Adrenal gland (tissue), 12 donors: ENCODE measurements around the gene SPATS2. TPM values are rescaled to one million over a fixed set of nuclear protein-coding genes. Genes with fewer than 3 reads are reported as not detected.

Experiments used
- DNase-seq, 7 donors: peaks; one replicate each; pipeline ENCODE4 v3.0.0-alpha.2; 2019 to 2020
- H3K27ac ChIP-seq, 5 donors: fragments of 200-600 bp; sonication (generic) in 4 of 5; 1 replicate in 3 of 5; 2 replicates in 2 of 5; pipeline versions ENCODE4 v1.5.1 to v1.8.0; 2016 to 2020; ENCODE audit warnings: mild to moderate bottlenecking in 1 of 5
- H3K27me3 ChIP-seq: fragments of 200-600 bp; 2 replicates; pipeline ENCODE4 v1.8.0; 2021
- H3K36me3 ChIP-seq, 2 donors: fragments of 200-600 bp; replicated peaks in 1 of 2; 1 replicate in 1 of 2; 2 replicates in 1 of 2; pipeline versions ENCODE4 v1.5.1 to v1.8.0; 2018 to 2022
- H3K4me1 ChIP-seq, 2 donors: fragments of 200-600 bp; replicated peaks in 1 of 2; 1 replicate in 1 of 2; 2 replicates in 1 of 2; pipeline versions ENCODE4 v1.5.1 to v1.8.0; 2018 to 2021
- H3K4me3 ChIP-seq, 4 donors: fragments of 200-600 bp; sonication (generic) in 3 of 4; one replicate each; pipeline ENCODE4 v1.5.1; 2016 to 2018
- H3K9me3 ChIP-seq, 3 donors: fragments of 200-600 bp; sonication (generic) in 1 of 3; replicated peaks in 1 of 3; 1 replicate in 2 of 3; 2 replicates in 1 of 3; pipeline versions ENCODE4 v1.5.1 to v1.8.0; 2016 to 2021
- CTCF ChIP-seq, 6 experiments: fragments of 450-650 bp in 4 of 6; fragments of 200-600 bp in 2 of 6; sonication (generic) in 1 of 6; IDR thresholded peaks; 1 replicate in 5 of 6; 2 replicates in 1 of 6; pipeline versions ENCODE4 v1.5.1 to v1.8.0; 2016 to 2021; ENCODE audit warnings: antibody characterized with exemption in 6 of 6, mild to moderate bottlenecking in 2 of 6, moderate library complexity in 1 of 6
- POLR2A ChIP-seq, 2 donors: fragments of 450-650 bp; IDR thresholded peaks; one replicate each; pipeline ENCODE4 v1.6.1; 2017; ENCODE audit warnings: antibody characterized with exemption in 2 of 2, mild to moderate bottlenecking in 2 of 2, moderate library complexity in 1 of 2
- WGBS, 4 donors: extraction: QIAGEN DNeasy Blood & Tissue Kit in 2 of 4; methylation state at CpG; one replicate each; pipeline versions ENCODE4 v1.1.5 to v1.1.7; 2013 to 2017; 5-methylcytosine and 5-hydroxymethylcytosine counted together
- intact Hi-C, 2 donors: fragments of 100-400 bp; cut with DNase I; formaldehyde crosslinking; loops; one replicate each; pipeline versions ENCODE4 v1.14.1 to v1.15.0; 2022 to 2023
- polyA plus RNA-seq, 3 donors: library from polyadenylated mRNA; stranded (reverse); fragments of 200-250 nt in 2 of 3; fragments of 350-450 nt in 1 of 3; fragmentation: Illumina TruSeq in 1 of 3; extraction: RNeasy Lipid Tissue Mini Kit (QIAGEN cat#74804) in 1 of 3; gene quantifications; one replicate each; pipeline ENCODE4 v1.2.3, GENCODE V29; 2013 to 2014
- total RNA-seq, 9 donors: library from RNA; depleted of rRNA in 4 of 9; stranded (reverse); fragments of >200 nt in 4 of 9; fragments of 120-200 nt in 1 of 9; fragmentation: NEBNext Ultra II Directional in 1 of 9; extraction: Animal tissue kit (Norgen Biotek cat#: 25700) in 1 of 9; gene quantifications; one replicate each; pipeline versions ENCODE4 v1.1.0 to v1.2.4, GENCODE V29; 2013 to 2023
- donor health status: healthy with polysubstance abuse.
- donor health status: Bipolar disorder and iron deficiency.
- donor health status: DM: yes; HTN: yes; CAD: no.
- donor health status: DM: no; HTN: no; CAD: no.
- donor health status: DM: no; HTN: no; CAD: no.
- donor health status: DM: yes; HTN: yes; CAD: no.

SPATS2 gene
- total and polyA plus RNA-seq, 12 donors, result 4.9 to 23.1 (median 15.1) TPM

- H3K36me3 ChIP-seq, result no peaks in the 10 kb centered on the region
- no peak overlapping the region for H3K4me3 ChIP-seq
- intact Hi-C loops, result no loop called here
- no peak for DNase-seq
- H3K27ac ChIP-seq, result no peak overlapping the region
- no peak for TF ChIP-seq CTCF (IDR thresholded peaks at IDR 0.05)
- no peak for TF ChIP-seq POLR2A (IDR thresholded peaks at IDR 0.05)
- no peaks in the 10 kb centered on the region for H3K9me3 ChIP-seq
- H3K27me3 ChIP-seq, result no peaks in the 10 kb centered on the region
- WGBS, 4 donors, result 88 to 93% (median 91%) methylated on average over 6 of the region's 6 CpGs
- H3K4me1 ChIP-seq, result no peaks in the 10 kb centered on the region
Observed at GRCh38 chr12:49413010-49413409, 45.7 kb downstream of the SPATS2 start.

- intact Hi-C loops, result no loop called here
Observed at GRCh38 chr12:49413796-49414195, 46.5 kb downstream of the SPATS2 start.

GRCh38 chr12:49414364-49414763 lies 47.1 kb downstream of the SPATS2 start:
- intact Hi-C loops, result no loop called here
- DNase-seq, result no peak
- Histone ChIP-seq H3K36me3 (no peaks in the 10 kb centered on the region), H3K4me1 (no peaks in the 10 kb centered on the region), H3K4me3 (no peak overlapping the region), H3K9me3 (no peaks in the 10 kb centered on the region), H3K27ac (no peak overlapping the region), H3K27me3 (no peaks in the 10 kb centered on the region)
- TF ChIP-seq POLR2A (IDR thresholded peaks at IDR 0.05) (no peak), CTCF (IDR thresholded peaks at IDR 0.05) (no peak)
- 62 to 75% (median 70%) methylated on average over 2 of the region's 2 CpGs for WGBS, 4 donors

More at GRCh38 chr12:49413796-49414195, 46.5 kb downstream of the SPATS2 start:
- TF ChIP-seq CTCF (IDR thresholded peaks at IDR 0.05) (no peak), POLR2A (IDR thresholded peaks at IDR 0.05) (no peak)
- H3K4me3 ChIP-seq, result no peak overlapping the region
- no peak for DNase-seq
- H3K27me3 ChIP-seq, result no peaks in the 10 kb centered on the region
- H3K9me3 ChIP-seq, result no peaks in the 10 kb centered on the region
- H3K36me3 ChIP-seq, result no peaks in the 10 kb centered on the region
- H3K4me1 ChIP-seq, result no peaks in the 10 kb centered on the region
- no peak overlapping the region for H3K27ac ChIP-seq

- H3K27ac ChIP-seq, result no peak overlapping the region
- 94 to 96% (median 95%) methylated on average over 3 of the region's 3 CpGs for WGBS, 4 donors
- no peak for DNase-seq
- no peak overlapping the region for H3K4me3 ChIP-seq
- H3K27me3 ChIP-seq, result no peaks in the 10 kb centered on the region
- intact Hi-C loops, result no loop called here
- TF ChIP-seq CTCF (IDR thresholded peaks at IDR 0.05), result no peak
- TF ChIP-seq POLR2A (IDR thresholded peaks at IDR 0.05), result no peak
- H3K4me1 ChIP-seq, result no peaks in the 10 kb centered on the region
- H3K9me3 ChIP-seq, result no peaks in the 10 kb centered on the region
- H3K36me3 ChIP-seq, result no peaks in the 10 kb centered on the region
Observed at GRCh38 chr12:49415521-49415970, 48.3 kb downstream of the SPATS2 start.
